ENCODE data around the gene PRKD2. TPM values are rescaled to one million over a fixed set of nuclear protein-coding genes. Genes with fewer than 3 reads are reported as not detected.

The PRKD2 gene
- total and polyA plus RNA-seq, 8 donors: 13.8 to 90.3 (median 21.0) TPM

DNA sequence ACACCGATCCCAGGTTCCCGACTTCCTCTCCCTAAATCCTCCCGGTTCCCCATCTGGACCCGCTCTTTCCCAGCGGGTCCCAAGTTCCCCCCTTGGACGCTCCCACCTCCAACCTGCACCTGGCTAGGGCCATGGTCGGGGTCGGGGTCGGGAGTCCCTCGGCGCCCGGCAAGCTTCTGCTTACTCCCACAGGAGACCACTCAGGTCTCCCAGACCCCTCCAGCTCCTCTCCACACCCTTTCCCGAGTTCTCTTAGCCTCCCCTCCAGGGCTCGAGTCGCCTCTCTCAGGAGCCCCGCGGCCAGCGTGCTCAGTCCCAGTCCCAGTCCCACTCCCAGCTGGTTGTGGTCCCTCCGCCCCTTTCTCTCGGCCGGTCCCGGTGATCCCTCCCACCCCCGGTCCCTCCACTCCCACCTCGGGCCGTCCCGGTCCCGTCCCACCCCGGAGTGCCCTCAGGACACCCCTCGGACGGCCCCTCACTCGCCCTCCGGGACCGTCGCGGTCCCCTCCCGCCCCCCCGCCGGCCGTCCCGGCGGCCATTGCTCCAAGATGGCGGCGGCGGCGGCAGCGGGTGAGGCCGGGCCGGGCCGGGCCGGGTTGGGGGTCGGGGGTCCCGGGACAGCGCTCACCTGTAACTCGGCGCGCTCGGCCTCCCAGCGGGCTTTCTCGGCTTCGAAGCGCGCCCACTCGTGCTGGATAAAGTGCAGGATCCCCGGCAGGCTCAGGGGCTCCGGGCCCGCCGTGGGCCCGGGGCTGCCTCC lies 28.8 kb upstream of the PRKD2 start, which contains the start of gene FKRP:
TSS of gene FKRP (plus strand) at position 537 of the 760 bp plus-strand sequence. CDS start 9,394 bp downstream, outside the sequence.
- peak within 1 kb of the TSS in 3 of 4 donors; percentile 42 to 82 (median 67) for H3K27ac ChIP-seq
- FAIRE-seq: no peak
- peak within 1 kb of the TSS; percentile 95 to 97 (median 96) for H3K4me3 ChIP-seq
- intact Hi-C loops (cut with DNase I): no loop called here
- TF ChIP-seq, protein P1, sequence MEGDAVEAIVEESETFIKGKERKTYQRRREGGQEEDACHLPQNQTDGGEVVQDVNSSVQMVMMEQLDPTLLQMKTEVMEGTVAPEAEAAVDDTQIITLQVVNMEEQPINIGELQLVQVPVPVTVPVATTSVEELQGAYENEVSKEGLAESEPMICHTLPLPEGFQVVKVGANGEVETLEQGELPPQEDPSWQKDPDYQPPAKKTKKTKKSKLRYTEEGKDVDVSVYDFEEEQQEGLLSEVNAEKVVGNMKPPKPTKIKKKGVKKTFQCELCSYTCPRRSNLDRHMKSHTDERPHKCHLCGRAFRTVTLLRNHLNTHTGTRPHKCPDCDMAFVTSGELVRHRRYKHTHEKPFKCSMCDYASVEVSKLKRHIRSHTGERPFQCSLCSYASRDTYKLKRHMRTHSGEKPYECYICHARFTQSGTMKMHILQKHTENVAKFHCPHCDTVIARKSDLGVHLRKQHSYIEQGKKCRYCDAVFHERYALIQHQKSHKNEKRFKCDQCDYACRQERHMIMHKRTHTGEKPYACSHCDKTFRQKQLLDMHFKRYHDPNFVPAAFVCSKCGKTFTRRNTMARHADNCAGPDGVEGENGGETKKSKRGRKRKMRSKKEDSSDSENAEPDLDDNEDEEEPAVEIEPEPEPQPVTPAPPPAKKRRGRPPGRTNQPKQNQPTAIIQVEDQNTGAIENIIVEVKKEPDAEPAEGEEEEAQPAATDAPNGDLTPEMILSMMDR (IDR thresholded peaks at IDR 0.05): no peak
- H3K27me3 ChIP-seq: no peaks in the 10 kb centered on the region
- no peaks in the 10 kb centered on the region for H3K36me3 ChIP-seq
- peaks cover 0 to 11% (median 0%) of the 10 kb centered on the region in 3 donors for H3K4me1 ChIP-seq
- WGBS, 2 donors: 0% methylated on average over 38 to 68 of the region's 68 CpGs
- H3K9me3 ChIP-seq: no peaks in the 10 kb centered on the region
- peak in 4 of 6 donors; percentile 40 to 79 (median 68) for DNase-seq
- peak; percentile 55 to 75 (median 64) for ATAC-seq

DNA sequence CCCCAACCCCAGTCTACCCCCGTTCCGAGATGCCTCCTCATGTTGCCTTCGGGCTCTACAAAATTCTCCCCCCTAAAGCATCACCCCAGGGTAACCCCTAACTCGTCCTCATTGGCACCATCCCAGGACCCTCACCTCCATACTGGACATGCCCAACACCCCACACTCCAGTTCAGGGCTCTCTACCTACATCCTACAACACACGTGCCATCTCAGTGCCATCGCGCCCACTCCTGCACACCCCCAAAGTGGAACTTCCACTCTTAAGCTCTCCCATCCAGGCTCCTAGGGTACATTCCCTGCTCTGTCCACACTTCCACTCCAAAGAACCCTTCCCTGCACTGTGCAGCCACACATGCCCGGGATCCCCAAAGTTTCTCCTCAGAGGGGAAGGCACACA lies 28.1 kb upstream of the PRKD2 start:
- no peak for DNase-seq
- H3K36me3 ChIP-seq: no peaks in the 10 kb centered on the region
- H3K27me3 ChIP-seq: no peaks in the 10 kb centered on the region
- intact Hi-C loops (cut with DNase I): no loop called here
- FAIRE-seq: no peak
- TF ChIP-seq, protein P1 (IDR thresholded peaks at IDR 0.05): no peak
- ATAC-seq: peak; percentile 5 to 39 (median 18)
- H3K27ac ChIP-seq: no peak overlapping the region
- 9 to 13% methylated on average over 8 of the region's 8 CpGs for WGBS, 2 donors
- H3K4me1 ChIP-seq: peaks cover 0 to 11% (median 0%) of the 10 kb centered on the region in 3 donors
- H3K4me3 ChIP-seq: peak overlapping the region; percentile 95 to 97 (median 96)
- no peaks in the 10 kb centered on the region for H3K9me3 ChIP-seq

DNA sequence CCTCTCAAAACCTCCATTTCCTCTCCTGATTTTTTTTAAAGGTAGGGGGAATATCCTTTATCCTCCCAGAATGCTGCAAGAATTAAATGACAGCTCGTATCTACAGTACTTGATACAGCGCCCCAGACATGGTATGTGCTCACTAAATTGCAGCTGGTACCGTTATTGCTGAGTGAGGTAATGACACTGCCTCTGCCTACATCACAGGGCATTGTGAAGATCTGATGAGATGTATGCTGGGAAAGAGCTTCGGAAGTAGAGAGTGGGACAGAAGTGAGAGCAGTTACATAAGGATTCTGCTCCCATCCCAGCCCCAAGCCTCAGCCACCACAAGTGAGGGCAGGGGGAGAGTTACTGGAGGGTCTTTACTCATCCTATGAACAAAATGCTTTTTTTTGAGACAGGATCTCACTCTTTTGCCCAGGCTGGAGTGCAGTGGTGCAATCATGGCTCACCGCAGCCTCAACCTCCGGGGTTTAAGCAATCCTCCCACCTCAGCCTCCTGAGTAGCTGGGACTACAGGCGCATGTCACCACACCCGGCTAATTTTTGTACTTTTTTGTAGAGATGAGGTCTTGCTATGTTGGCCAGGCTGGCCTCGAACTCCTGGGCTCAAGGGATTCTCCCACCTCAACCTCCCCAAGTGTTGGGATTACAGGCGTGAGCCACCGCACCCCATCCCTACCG lies 27.2 kb upstream of the PRKD2 start:
- Histone ChIP-seq H3K27me3 (no peaks in the 10 kb centered on the region), H3K4me3 (no peak overlapping the region), H3K27ac (no peak overlapping the region), H3K9me3 (no peaks in the 10 kb centered on the region), H3K36me3 (no peaks in the 10 kb centered on the region), H3K4me1 (peaks cover 0 to 11% (median 0%) of the 10 kb centered on the region in 3 donors)
- ATAC-seq (no peak), FAIRE-seq (no peak), DNase-seq (no peak)
- 85% methylated on average over 12 of the region's 12 CpGs for WGBS, 2 donors
- TF ChIP-seq, protein P1 (IDR thresholded peaks at IDR 0.05): no peak
- intact Hi-C loops (cut with DNase I): no loop called here

DNA sequence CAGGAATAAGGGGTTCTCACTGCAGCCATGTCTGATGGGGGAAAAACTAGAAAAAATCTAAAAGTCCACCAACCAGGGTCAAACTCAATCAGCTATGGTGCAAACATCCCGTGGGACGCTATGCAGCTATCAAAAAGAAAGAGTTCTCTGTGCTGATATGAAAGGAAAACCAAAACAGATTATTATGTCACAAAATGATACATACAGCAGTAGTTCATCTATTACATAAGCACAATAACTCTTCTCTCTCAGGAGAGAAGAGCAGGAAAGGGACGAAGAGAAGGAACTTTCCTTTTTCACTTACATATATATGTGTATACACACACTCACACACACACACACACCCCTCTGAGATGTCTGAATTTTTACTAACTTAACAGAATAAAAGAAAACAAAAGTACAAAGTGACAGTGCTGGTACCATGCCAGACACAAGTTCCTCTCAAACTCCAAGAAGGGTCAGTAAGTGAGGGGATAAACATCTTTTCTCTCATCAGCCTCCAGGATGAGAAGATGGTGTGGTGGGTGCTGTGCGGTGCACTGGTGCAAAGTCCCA lies 26.1 kb upstream of the PRKD2 start:
- H3K36me3 ChIP-seq: no peaks in the 10 kb centered on the region
- TF ChIP-seq, protein P1 (IDR thresholded peaks at IDR 0.05): no peak
- no peak overlapping the region for H3K4me3 ChIP-seq
- WGBS, 2 donors: 63 to 65% methylated on average over 4 of the region's 4 CpGs
- no peak for DNase-seq
- H3K27me3 ChIP-seq: no peaks in the 10 kb centered on the region
- no peaks in the 10 kb centered on the region for H3K9me3 ChIP-seq
- no peak overlapping the region for H3K27ac ChIP-seq
- intact Hi-C loops (cut with DNase I): no loop called here
- H3K4me1 ChIP-seq: peaks cover 0 to 11% (median 0%) of the 10 kb centered on the region in 3 donors
- no peak for FAIRE-seq
- no peak for ATAC-seq
